Measurements from ENCODE around the gene LHFPL3.

The LHFPL3 gene

GRCh38 chr7:104415700-104416099, 87.3 kb downstream of the LHFPL3 start:
- DNase-seq (ENCODE audit: low read depth), result no peak

GRCh38 chr7:104416866-104417393, 88.5 kb downstream of the LHFPL3 start:
- no peak for DNase-seq (ENCODE audit: low read depth)
- no peak overlapping the region for H3K4me3 ChIP-seq (ENCODE audit: low read depth, low read length)
- TF ChIP-seq CTCF (IDR thresholded peaks at IDR 0.05; ENCODE audit: low read depth, low read length, missing control alignments), result no peak

More at GRCh38 chr7:104415700-104416099, 87.3 kb downstream of the LHFPL3 start:
- no peak overlapping the region for H3K4me3 ChIP-seq (ENCODE audit: low read depth, low read length)
- peak; percentile 22 for TF ChIP-seq CTCF (IDR thresholded peaks at IDR 0.05; ENCODE audit: low read depth, low read length, missing control alignments)

- H3K4me3 ChIP-seq (ENCODE audit: low read depth, low read length), result no peak overlapping the region
- DNase-seq (ENCODE audit: low read depth), result no peak
- TF ChIP-seq CTCF (IDR thresholded peaks at IDR 0.05; ENCODE audit: low read depth, low read length, missing control alignments), result no peak
Observed at GRCh38 chr7:104431930-104432329, 103.5 kb downstream of the LHFPL3 start.

GRCh38 chr7:104434129-104434528, 105.7 kb downstream of the LHFPL3 start:
- DNase-seq (ENCODE audit: low read depth), result no peak
- no peak overlapping the region for H3K4me3 ChIP-seq (ENCODE audit: low read depth, low read length)
- no peak for TF ChIP-seq CTCF (IDR thresholded peaks at IDR 0.05; ENCODE audit: low read depth, low read length, missing control alignments)

- no peak for TF ChIP-seq CTCF (IDR thresholded peaks at IDR 0.05; ENCODE audit: low read depth, low read length, missing control alignments)
Observed at GRCh38 chr7:104442481-104442880, 114.1 kb downstream of the LHFPL3 start.

GRCh38 chr7:104444017-104444416, 115.6 kb downstream of the LHFPL3 start:
- no peak for DNase-seq (ENCODE audit: low read depth)
- TF ChIP-seq CTCF (IDR thresholded peaks at IDR 0.05; ENCODE audit: low read depth, low read length, missing control alignments), result no peak
- no peak overlapping the region for H3K4me3 ChIP-seq (ENCODE audit: low read depth, low read length)

More at GRCh38 chr7:104442481-104442880, 114.1 kb downstream of the LHFPL3 start:
- H3K4me3 ChIP-seq (ENCODE audit: low read depth, low read length), result no peak overlapping the region
- DNase-seq (ENCODE audit: low read depth), result no peak

GRCh38 chr7:104445393-104445792, 117.0 kb downstream of the LHFPL3 start:
- no peak for DNase-seq (ENCODE audit: low read depth)
- no peak for TF ChIP-seq CTCF (IDR thresholded peaks at IDR 0.05; ENCODE audit: low read depth, low read length, missing control alignments)
- H3K4me3 ChIP-seq (ENCODE audit: low read depth, low read length), result no peak overlapping the region

All from GM12864 (cell line).